Activated CD8-positive, alpha-beta memory T cell treated with anti-CD3 and anti-CD28 coated beads, Interleukin-2, amount 50 U/mL, for 24 hours (primary cell): ENCODE results near the gene NELFB.
"Not testable (repeated sequence)": the region's sequence is repeated elsewhere in the genome, so short reads cannot be mapped to it uniquely, and the experiment has no call there.

Experiments used
- DNase-seq: peaks from one replicate; pipeline ENCODE4 v3.0.0-alpha.2; 2020; ENCODE audit errors: extremely low read depth

Gene NELFB

DNA sequence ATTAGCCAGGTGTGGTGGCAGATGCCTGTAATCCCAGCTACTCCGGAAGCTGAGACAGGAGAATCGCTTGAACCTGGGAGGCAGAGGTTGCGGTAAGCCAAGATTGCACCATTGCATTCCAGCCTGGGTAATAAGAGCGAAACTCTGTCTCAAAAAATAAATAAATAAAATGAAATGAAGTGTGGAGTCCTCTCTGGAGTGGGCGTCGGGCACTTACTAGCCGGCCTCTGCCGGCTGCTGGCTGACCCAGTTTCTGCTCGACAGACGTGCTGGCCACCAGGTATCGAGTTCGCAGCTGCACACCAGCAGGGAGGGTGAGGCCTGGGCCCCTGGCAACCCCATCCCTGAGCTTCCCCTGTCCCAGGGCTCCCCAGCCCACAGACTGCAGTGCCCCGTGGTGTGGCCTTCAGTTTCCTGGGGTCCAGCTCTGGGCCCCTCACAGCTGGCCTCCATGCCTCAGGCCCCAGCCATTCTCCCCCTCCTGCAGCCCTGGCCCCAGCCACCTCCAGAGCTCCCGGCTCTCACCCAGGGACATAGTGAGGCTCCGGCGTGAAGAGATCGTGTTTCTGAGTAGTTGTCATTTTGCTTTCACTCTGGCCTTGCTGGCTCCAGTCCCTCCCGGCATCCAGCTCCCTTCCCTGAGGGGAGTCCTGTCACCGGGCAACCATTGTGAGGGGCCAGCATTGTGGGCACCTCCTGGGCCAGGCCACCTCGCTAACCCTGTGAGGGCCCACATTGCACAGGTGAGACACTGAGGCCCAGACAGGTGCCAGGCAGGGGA lies 7.8 kb upstream of the NELFB start:
- DNase-seq = no peak

GRCh38 chr9:137247916-137248175 lies 7.3 kb upstream of the NELFB start:
- DNase-seq = no peak

- no peak for DNase-seq
These were observed 4.6 kb upstream of the NELFB start for GRCh38 chr9:137250329-137251193.

GRCh38 chr9:137251194-137251461 lies 4.0 kb upstream of the NELFB start, which contains the start of gene STPG3:
Gene STPG3 (plus strand): TSS chr9:137251286. CDS start chr9:137251287, 1 bp downstream.
- DNase-seq = no peak

DNA sequence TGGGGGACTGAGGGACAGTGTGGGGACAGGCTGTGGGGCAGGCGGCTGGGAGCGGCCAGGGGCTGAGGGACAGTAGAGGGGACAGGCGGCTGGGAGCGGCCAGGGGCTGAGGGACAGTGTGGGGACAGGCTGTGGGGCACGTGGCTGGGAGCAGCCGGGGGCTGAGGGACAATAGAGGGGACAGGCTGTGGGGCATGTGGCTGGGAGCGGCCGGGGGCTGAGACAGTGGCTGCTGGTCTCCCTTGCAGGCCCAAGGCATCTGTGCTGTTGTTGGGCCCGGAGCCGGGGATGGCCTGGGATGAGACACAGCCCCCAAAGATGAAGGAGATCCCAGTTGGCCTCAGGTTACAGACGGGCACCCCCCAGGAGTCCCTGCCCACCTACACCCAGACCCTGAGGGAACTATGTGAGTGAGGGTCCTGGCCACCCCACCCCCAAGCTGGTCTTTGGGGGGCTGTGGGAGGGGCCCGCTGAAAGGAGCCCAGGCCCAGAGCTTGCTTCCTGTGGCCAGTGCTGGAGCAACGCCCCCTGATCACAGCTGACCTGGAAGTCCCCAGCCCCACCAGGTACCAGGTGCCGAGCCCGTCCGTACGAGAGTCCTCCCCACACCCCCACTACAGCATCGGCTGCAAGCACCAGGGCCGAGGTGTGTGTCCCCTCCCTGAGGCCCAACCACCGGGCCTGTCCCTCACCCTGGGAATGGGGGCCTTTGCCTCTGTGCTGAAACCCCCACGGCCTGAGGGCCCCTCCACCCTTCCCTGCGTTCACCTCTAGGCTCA lies 3.4 kb upstream of the NELFB start:
- no peak for DNase-seq

GRCh38 chr9:137252555-137253506 lies 2.3 kb upstream of the NELFB start:
- DNase-seq = no peak

DNA sequence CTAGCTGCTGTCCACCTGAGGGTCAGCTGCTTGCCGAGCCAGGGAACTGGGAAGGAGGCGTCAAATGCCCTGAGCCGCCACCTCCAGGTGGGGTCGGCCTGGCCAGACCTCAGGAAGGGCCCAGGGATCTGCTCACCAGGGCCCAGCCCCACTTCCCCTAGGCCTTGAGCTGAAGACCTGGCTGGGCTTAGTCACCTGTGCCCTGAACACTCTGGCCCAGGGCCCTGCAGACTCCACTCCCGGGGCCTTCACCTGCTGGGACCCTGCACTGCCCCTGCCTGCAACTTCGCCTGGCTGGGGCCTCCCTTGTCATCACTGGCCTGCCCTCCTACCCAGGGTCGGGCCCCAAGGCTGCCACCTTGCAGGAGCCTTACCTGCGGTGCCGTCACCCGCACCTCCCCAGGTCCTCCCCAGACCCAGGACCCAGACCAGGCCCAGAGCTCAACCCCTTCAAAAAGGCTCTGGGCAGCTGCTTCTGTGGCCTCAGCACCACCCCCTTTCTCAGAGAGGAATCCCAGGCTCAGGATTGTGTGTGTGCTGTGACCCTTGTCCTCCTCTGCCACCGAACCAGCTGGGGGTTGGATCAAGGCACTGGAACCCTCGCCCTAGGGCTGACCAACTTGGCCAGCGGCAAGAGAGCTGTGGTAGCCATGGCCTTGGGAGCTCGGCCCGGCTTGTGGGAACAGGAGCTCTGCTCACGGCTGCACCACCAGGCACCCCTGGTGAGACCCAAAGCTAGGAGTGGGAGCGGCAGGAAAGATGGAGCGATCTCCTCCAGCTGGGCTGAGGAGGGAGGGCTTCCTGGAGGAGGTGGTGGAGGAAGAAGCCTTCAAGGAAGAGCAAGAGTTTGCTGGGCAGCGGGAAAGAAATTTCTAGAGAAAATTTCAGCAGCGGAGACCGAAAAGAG lies 1.2 kb upstream of the NELFB start:
- no peak for DNase-seq

- DNase-seq = no peak
These were observed 454 bp downstream of the NELFB start for GRCh38 chr9:137255448-137256114.

DNA sequence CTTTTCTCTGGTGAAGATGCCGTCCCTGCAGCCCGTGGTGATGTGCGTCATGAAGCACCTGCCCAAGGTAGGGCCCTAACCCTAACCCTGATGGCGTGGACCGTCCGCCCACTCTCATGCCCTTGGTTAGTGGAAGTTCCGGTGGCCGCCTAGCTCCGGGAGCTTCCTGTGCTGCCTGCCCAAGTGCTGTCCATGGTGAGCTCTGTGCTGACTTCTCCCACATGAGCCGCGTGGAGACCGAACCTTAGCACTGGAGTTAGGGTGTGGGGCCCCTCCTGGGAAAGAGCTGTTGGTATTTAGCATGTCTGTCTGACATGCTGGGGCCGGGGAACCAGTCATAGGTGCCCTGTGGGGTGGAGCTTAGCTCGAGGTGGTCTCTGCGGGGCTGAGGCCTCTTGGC lies 1.2 kb downstream of the NELFB start:
- no peak for DNase-seq

DNA sequence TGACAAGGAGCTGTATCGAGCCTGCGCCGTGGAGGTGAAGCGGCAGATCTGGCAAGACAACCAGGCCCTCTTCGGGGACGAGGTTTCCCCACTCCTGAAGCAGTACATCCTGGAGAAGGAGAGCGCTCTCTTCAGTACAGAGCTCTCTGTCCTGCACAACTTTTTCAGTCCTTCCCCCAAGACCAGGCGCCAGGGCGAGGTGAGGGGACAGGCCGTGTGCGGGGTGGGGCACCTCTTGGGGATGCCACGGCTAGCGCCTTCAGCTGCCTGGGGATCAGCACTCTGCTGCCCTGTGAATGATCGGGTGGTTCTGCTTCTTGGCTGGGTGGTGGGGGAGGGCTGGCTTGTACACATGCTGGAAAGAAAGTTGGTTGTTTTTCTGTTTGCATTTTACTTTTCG lies 1.7 kb downstream of the NELFB start:
- DNase-seq = no peak

GRCh38 chr9:137262173-137262908 lies 7.2 kb downstream of the NELFB start:
- DNase-seq = not testable (repeated sequence)

DNA sequence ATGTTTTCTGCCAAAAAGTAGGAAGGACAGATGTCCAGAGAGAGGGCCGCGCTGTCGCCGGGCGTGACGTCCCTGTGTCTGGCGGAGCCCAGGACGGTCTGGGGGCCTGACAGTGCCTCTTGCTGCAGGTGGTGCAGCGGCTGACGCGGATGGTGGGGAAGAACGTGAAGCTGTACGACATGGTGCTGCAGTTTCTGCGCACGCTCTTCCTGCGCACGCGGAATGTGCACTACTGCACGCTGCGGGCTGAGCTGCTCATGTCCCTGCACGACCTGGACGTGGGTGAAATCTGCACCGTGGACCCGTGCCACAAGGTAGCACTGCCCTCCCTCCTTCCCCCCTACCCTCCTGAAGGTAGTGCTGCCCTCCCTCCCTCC lies 7.8 kb downstream of the NELFB start:
- DNase-seq = no peak

GRCh38 chr9:137263506-137263905 lies 8.4 kb downstream of the NELFB start:
- DNase-seq = no peak

DNA sequence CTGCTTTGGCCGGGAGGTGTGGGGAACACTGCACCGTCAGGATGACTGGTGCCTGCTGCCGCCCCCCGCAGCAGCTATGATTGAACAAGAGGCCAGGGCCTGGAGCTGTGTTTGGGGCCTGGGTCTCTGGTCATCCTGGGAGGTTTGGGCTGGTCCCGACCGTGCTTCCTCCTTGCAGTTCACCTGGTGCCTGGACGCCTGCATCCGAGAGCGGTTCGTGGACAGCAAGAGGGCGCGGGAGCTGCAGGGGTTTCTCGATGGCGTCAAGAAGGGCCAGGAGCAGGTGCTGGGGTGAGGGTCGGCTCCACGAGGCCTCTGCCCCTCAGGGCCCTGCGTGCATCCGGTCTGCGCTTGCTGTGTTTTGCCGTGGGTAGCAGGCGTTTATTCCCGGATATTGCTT lies 8.9 kb downstream of the NELFB start:
- no peak for DNase-seq

DNA sequence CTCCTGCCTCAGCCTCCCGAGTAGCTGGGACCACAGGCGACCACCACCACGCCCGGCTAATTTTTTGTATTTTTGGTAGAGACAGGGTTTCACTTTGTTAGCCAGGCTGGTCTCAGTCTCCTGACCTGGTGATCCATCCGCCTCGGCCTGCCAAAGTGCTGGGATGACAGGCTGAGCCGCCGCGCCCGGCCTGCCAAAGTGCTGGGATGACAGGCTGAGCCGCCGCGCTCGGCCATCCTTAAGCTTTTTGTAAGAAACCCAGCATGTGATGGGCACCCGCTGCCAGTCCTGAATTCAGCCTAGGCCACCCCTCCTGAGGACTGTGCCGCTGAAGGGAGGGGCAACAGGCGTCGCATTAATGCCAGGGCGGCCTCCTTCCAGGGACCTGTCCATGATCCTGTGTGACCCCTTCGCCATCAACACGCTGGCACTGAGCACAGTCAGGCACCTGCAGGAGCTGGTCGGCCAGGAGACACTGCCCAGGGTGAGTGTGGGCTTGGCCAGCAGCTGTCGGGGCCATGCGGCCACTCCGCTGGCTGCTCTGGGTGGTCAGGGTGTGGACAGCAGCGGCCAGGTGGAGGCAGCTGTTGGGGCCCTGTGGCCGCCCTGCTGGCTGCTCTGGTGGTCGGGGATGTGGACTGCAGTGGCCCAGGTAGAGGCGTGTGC lies 10.5 kb downstream of the NELFB start:
- no peak for DNase-seq

DNA sequence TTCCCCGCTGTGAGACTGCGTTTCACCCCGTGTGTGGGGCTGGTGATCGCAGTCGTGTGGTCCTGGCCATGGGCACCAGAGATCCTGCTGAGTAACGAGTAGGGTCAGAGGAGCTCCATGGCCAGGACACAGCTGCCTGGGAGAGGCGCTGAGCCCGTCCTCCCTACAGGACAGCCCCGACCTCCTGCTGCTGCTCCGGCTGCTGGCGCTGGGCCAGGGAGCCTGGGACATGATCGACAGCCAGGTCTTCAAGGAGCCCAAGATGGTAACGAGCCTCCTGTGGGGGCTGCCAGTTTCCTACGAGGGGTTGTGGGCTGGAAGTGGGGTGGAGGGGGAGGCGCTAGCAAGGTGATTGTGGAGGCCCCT lies 11.0 kb downstream of the NELFB start:
- no peak for DNase-seq

DNA sequence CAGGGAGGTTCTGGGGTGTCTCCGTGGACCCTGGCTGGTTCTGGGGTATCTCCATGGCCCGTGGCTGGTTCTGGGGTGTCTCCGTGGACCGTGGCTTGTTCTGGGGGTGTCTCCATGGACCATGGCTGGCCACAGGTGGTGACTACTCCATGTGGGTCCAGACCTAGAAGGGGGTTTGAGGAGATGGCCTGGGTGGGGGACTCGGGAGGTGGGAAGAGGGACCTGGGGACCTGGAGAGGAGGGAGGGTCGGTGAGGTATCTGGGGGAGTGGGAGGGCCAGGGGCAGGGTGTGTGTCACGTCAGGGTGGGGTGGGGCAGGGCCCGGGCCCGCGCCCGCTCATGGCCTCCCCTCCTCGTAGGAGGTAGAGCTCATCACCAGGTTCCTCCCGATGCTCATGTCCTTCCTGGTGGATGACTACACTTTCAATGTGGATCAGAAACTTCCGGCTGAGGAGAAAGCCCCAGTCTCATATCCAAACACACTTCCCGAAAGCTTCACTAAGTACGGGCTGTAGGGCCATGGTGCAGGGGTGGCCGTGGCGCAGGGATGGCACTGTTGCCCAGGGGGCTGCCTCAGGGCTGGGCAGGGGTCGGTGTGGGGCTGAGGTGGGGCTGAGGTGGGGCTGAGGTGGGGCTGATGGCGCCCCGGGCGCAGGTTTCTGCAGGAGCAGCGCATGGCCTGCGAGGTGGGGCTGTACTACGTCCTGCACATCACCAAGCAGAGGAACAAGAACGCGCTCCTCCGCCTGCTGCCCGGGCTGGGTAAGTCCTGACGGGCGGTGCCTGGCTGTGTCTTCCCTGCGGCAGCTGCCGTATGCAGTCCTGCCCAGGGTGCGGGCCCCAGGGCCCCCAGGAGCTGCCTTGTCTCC lies 11.7 kb downstream of the NELFB start:
- DNase-seq = no peak

DNA sequence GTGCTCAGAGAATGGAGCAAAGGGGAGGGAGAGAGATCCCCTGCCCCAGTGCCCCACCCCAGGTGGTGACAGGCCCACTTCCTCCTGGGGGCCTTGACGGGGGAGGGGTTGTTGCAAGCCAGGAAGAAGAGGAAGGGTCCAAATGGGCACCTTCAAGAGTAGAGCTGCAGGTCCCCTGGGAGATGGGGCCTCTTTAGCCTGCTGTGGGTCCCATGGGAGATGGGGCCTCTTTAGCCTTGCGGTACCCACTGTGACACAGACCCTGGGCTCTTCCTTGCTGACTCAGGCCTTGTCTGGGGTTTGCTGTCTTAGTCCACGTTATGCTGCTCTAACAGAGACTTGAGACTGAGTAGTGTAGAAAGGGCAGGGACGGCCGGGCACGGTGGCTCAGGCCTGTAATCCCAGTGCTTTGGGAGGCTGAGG lies 12.8 kb downstream of the NELFB start:
- no peak for DNase-seq
